Neural progenitor cell (in vitro differentiated cells): ENCODE data around the gene FGD6. TPM values are rescaled to one million over a fixed set of nuclear protein-coding genes. Genes with fewer than 3 reads are reported as not detected.

Experiments used
- DNase-seq: peaks from one replicate; pipeline ENCODE4 v3.0.0-alpha.2; 2016; ENCODE audit warnings: low spot score
- H2AFZ ChIP-seq: fragments of 200-600 bp; sonication (generic); replicated peaks from 2 replicates; pipeline ENCODE4 v1.6.1; 2016; ENCODE audit warnings: antibody characterized with exemption
- H3F3A ChIP-seq: fragments of 200-600 bp; sonication (generic); 2 replicates; pipeline ENCODE4 v1.6.1; 2016; ENCODE audit warnings: antibody characterized with exemption, low read depth
- H3K27ac ChIP-seq: fragments of 200-600 bp; sonication (generic); 2 replicates; pipeline ENCODE4 v1.5.1; 2016; ENCODE audit warnings: mild to moderate bottlenecking
- H3K27me3 ChIP-seq: fragments of 200-600 bp; sonication (generic); 2 replicates; pipeline ENCODE4 v1.6.1; 2016; ENCODE audit warnings: mild to moderate bottlenecking, moderate library complexity
- H3K36me3 ChIP-seq: fragments of 200-600 bp; sonication (generic); 2 replicates; pipeline ENCODE4 v1.5.1; 2016
- H3K4me1 ChIP-seq: fragments of 200-600 bp; sonication (generic); 2 replicates; pipeline ENCODE4 v1.6.1; 2016; ENCODE audit warnings: mixed run types
- H3K4me2 ChIP-seq: fragments of 200-600 bp; sonication (generic); 2 replicates; pipeline ENCODE4 v1.6.1; 2016
- H3K4me3 ChIP-seq: fragments of 200-600 bp; sonication (generic); 2 replicates; pipeline ENCODE4 v1.5.1; 2016
- H3K79me2 ChIP-seq: fragments of 200-600 bp; sonication (generic); 2 replicates; pipeline ENCODE4 v1.6.1; 2016; ENCODE audit warnings: low read depth
- H3K9ac ChIP-seq: fragments of 200-600 bp; sonication (generic); 2 replicates; pipeline ENCODE4 v1.6.1; 2016
- H3K9me3 ChIP-seq: fragments of 200-600 bp; sonication (generic); 2 replicates; pipeline ENCODE4 v1.5.1; 2016; ENCODE audit warnings: low read depth
- H4K20me1 ChIP-seq: fragments of 200-600 bp; sonication (generic); 2 replicates; pipeline ENCODE4 v1.6.1; 2016; ENCODE audit warnings: low read depth
- H3K27ac Mint-ChIP-seq: 3 replicates; pipeline ENCODE4 v1.8.0; 2021; ENCODE audit warnings: mixed read lengths
- H3K27me3 Mint-ChIP-seq: 2 replicates; pipeline ENCODE4 v1.8.0; 2022; ENCODE audit warnings: low read depth, mild to moderate bottlenecking, inconsistent platforms, moderate library complexity, mixed read lengths; ENCODE audit not compliant: insufficient read depth
- H3K36me3 Mint-ChIP-seq: 3 replicates; pipeline ENCODE4 v1.8.0; 2021; ENCODE audit warnings: mixed read lengths
- H3K4me1 Mint-ChIP-seq: 3 replicates; pipeline ENCODE4 v1.8.0; 2021; ENCODE audit warnings: mixed read lengths
- H3K4me3 Mint-ChIP-seq: 3 replicates; pipeline ENCODE4 v1.8.0; 2021; ENCODE audit warnings: mild to moderate bottlenecking, moderate library complexity, mixed read lengths
- H3K9me3 Mint-ChIP-seq: 3 replicates; pipeline ENCODE4 v1.8.0; 2020; ENCODE audit warnings: mixed read lengths
- EZH2 ChIP-seq: fragments of 200-600 bp; sonication (generic); IDR thresholded peaks from 2 replicates; pipeline ENCODE4 v1.6.1; 2017; ENCODE audit warnings: antibody characterized with exemption, mild to moderate bottlenecking, moderate library complexity
- EZH2phosphoT487 ChIP-seq: fragments of 200-600 bp; sonication (generic); IDR thresholded peaks from 2 replicates; pipeline ENCODE4 v1.6.1; 2017; ENCODE audit warnings: antibody characterized with exemption
- total RNA-seq: library from RNA; depleted of rRNA; stranded (reverse); fragments of >200 nt; gene quantifications from 2 replicates; pipeline ENCODE4 v1.2.3, GENCODE V29; 2015; ENCODE audit warnings: low replicate concordance
- TF ChIP-seq, protein P1 (sequence below): fragments of 200-600 bp; sonication (generic); IDR thresholded peaks from 2 replicates; pipeline ENCODE4 v1.5.1; 2017; ENCODE audit warnings: antibody characterized with exemption, mild to moderate bottlenecking

Gene FGD6
- total RNA-seq, 1 donor from 2014 or later: 32.0 TPM

DNA sequence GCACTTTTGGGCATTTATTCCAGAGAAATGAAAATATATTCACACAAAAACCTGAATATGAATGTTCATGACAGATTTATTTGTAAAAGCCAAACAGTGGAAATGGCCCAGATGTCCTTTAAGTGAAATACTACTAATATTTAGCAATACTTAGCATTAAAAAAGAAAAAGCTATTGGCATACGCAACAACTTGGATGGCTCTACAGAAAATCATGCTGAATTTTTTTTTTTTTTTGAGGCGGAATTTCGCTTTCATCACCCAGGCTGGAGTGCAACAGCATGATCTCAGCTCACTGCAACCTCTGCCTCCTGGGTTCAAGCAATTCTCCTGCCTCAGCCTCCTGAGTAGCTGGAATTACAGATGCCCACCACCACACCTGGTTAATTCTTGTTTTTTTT, 24.1 kb downstream of the FGD6 start:
- peaks cover 2% of the 10 kb centered on the region for H3K27me3 Mint-ChIP-seq
- peaks cover 72% of the 10 kb centered on the region for H3K79me2 ChIP-seq
- TF ChIP-seq, protein P1, sequence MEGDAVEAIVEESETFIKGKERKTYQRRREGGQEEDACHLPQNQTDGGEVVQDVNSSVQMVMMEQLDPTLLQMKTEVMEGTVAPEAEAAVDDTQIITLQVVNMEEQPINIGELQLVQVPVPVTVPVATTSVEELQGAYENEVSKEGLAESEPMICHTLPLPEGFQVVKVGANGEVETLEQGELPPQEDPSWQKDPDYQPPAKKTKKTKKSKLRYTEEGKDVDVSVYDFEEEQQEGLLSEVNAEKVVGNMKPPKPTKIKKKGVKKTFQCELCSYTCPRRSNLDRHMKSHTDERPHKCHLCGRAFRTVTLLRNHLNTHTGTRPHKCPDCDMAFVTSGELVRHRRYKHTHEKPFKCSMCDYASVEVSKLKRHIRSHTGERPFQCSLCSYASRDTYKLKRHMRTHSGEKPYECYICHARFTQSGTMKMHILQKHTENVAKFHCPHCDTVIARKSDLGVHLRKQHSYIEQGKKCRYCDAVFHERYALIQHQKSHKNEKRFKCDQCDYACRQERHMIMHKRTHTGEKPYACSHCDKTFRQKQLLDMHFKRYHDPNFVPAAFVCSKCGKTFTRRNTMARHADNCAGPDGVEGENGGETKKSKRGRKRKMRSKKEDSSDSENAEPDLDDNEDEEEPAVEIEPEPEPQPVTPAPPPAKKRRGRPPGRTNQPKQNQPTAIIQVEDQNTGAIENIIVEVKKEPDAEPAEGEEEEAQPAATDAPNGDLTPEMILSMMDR: no peak
- TF ChIP-seq EZH2phosphoT487 (no peak), EZH2 (no peak)

DNA sequence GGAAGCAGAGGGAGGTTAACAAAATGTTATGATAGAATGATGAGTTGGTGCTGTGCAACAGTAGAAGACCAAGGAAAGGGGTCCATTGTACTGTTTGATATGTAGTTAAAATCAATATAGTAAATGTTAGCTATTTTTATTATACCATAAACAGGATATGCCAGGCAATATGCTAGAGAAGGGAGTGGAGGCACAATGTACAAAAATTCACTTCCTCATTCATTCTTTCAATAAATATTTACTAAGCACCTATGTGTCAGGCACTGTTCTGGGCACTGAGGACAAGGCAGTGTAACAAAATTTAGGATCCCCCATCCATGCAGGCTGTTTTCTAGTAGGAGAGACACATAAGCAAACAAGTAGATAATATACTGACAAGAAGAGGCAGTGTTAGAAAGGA, 25.0 kb downstream of the FGD6 start:
- no peaks in the 10 kb centered on the region for H3K9me3 ChIP-seq
- H2AFZ ChIP-seq: no peak overlapping the region
- TF ChIP-seq, protein P1: no peak
- TF ChIP-seq EZH2phosphoT487 (no peak), EZH2 (no peak)
- H3K79me2 ChIP-seq: peaks cover 63% of the 10 kb centered on the region
- H3K4me1 Mint-ChIP-seq: peaks cover 16% of the 10 kb centered on the region
- H3K9me3 Mint-ChIP-seq: no peaks in the 10 kb centered on the region
- H3F3A ChIP-seq: no peaks in the 10 kb centered on the region
- H3K36me3 Mint-ChIP-seq: no peaks in the 10 kb centered on the region
- DNase-seq: no peak
- H3K27me3 Mint-ChIP-seq: peaks cover 2% of the 10 kb centered on the region
- no peak overlapping the region for H3K4me3 Mint-ChIP-seq
- no peak overlapping the region for H3K27ac ChIP-seq
- peaks cover 11% of the 10 kb centered on the region for H3K4me1 ChIP-seq
- H4K20me1 ChIP-seq: peaks cover 2% of the 10 kb centered on the region
- no peak overlapping the region for H3K27ac Mint-ChIP-seq
- H3K4me2 ChIP-seq: no peak overlapping the region
- H3K36me3 ChIP-seq: no peaks in the 10 kb centered on the region
- no peaks in the 10 kb centered on the region for H3K27me3 ChIP-seq
- no peak overlapping the region for H3K9ac ChIP-seq
- H3K4me3 ChIP-seq: no peak overlapping the region

More for the DNA sequence above, 24.1 kb downstream of the FGD6 start:
- H3K9me3 Mint-ChIP-seq: no peaks in the 10 kb centered on the region
- no peak overlapping the region for H3K4me3 Mint-ChIP-seq
- no peak overlapping the region for H3K9ac ChIP-seq
- H3K4me3 ChIP-seq: no peak overlapping the region
- H3K27ac ChIP-seq: no peak overlapping the region
- H3K36me3 Mint-ChIP-seq: no peaks in the 10 kb centered on the region
- peaks cover 10% of the 10 kb centered on the region for H3K4me1 Mint-ChIP-seq
- peaks cover 2% of the 10 kb centered on the region for H4K20me1 ChIP-seq
- DNase-seq: no peak
- no peaks in the 10 kb centered on the region for H3K9me3 ChIP-seq
- H3F3A ChIP-seq: no peaks in the 10 kb centered on the region
- no peak overlapping the region for H2AFZ ChIP-seq
- no peak overlapping the region for H3K4me2 ChIP-seq
- H3K36me3 ChIP-seq: no peaks in the 10 kb centered on the region
- H3K27me3 ChIP-seq: no peaks in the 10 kb centered on the region
- H3K27ac Mint-ChIP-seq: no peak overlapping the region
- peaks cover 4% of the 10 kb centered on the region for H3K4me1 ChIP-seq

DNA sequence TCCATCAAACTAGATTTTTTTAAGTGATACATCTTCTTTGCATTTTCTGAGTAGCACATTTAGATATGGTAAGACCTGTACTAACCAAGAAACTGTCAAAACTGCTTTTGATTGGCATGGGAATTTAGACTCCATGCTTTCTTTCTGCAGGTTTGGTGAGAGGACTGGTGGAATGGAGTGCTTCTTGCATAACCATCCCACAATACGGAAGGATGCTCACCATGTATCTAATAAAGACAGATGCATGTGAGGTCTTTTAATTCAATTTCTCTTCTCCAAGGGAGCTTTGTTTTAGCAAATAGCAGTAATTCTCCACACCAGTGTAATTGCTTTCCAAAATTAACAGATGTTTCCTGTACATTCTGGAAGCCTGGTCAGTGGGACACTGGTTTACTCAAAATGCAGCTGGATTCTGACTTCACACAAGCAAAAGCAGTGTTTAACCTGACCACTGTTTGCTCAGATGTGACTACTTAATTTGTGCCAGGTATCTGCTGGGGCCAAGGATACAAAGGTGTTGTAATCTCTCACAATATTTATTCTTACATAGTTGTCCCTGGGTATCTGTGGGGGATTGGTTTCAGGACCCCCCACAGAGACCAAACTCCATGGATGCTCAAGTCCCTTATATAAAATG, 26.1 kb downstream of the FGD6 start:
- DNase-seq: no peak
- H3K27ac Mint-ChIP-seq: no peak overlapping the region
- Histone ChIP-seq H3K79me2 (peaks cover 58% of the 10 kb centered on the region), H3K27me3 (no peaks in the 10 kb centered on the region), H3K36me3 (no peaks in the 10 kb centered on the region), H3F3A (no peaks in the 10 kb centered on the region), H2AFZ (no peak overlapping the region), H3K4me1 (peaks cover 11% of the 10 kb centered on the region), H4K20me1 (peaks cover 2% of the 10 kb centered on the region), H3K4me3 (no peak overlapping the region), H3K4me2 (no peak overlapping the region), H3K27ac (no peak overlapping the region), H3K9ac (no peak overlapping the region), H3K9me3 (no peaks in the 10 kb centered on the region)
- H3K36me3 Mint-ChIP-seq: no peaks in the 10 kb centered on the region
- peaks cover 16% of the 10 kb centered on the region for H3K4me1 Mint-ChIP-seq
- H3K9me3 Mint-ChIP-seq: no peaks in the 10 kb centered on the region
- no peaks in the 10 kb centered on the region for H3K27me3 Mint-ChIP-seq
- TF ChIP-seq, protein P1: no peak
- TF ChIP-seq EZH2 (no peak), EZH2phosphoT487 (no peak)
- H3K4me3 Mint-ChIP-seq: no peak overlapping the region
